ENCODE measurements around the gene PAFAH1B2.

PAFAH1B2 gene

DNA sequence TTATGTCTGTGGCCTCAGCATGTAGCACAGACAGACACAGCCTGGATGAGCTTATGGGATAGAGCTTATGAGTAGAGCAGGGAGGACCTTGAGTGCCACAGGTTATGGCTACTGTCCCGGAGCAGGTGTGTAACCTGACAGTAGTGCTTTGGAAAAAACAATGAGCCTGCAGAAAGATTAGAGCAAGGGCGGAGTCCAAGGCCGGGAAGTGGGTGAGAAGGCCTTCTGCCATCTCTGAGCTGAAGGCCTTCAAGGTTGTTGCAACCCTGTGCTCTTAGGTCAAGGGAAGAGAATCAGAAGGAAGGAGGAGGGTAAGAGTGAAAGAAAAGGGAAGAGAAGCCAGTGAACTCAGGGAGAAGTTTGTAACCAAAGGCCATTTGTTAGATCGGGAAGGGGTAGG is 51.2 kb downstream of the PAFAH1B2 start:
- H3K4me1 Mint-ChIP-seq, result peaks cover 15 to 42% of the 10 kb centered on the region in 2 donors
- H3K9me3 Mint-ChIP-seq, result no peaks in the 10 kb centered on the region
- DNase-seq, result no peak
- no peak for ATAC-seq (replicated peaks)
- H3K27ac Mint-ChIP-seq, result no peak overlapping the region
- H3K4me3 Mint-ChIP-seq, result no peak overlapping the region
- H3K27me3 Mint-ChIP-seq, result no peaks in the 10 kb centered on the region
- H3K36me3 Mint-ChIP-seq, result peaks cover 50 to 53% of the 10 kb centered on the region in 2 donors

DNA sequence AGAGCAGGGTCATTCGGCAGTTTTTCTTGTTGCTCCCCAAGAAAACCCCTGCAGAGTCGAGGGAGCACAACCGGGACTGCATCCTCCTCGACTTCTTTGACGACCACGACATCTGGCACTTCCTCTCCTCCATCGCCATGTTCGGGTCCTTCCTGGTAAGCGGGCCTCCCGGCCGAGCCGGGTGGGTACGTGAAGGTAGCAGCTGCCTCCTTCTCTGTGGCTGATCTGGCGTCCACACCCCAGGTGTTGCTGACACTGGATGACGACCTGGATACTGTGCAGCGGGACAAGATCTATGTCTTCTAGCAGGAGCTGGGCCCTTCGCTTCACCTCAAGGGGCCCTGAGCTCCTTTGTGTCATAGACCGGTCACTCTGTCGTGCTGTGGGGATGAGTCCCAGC is 51.7 kb downstream of the PAFAH1B2 start:
- no peak for ATAC-seq (replicated peaks)
- Mint-ChIP-seq H3K4me1 (peaks cover 14 to 42% of the 10 kb centered on the region in 2 donors), H3K4me3 (no peak overlapping the region), H3K27ac (no peak overlapping the region), H3K9me3 (no peaks in the 10 kb centered on the region), H3K36me3 (peaks cover 47 to 53% of the 10 kb centered on the region in 2 donors), H3K27me3 (no peaks in the 10 kb centered on the region)
- no peak for DNase-seq

DNA sequence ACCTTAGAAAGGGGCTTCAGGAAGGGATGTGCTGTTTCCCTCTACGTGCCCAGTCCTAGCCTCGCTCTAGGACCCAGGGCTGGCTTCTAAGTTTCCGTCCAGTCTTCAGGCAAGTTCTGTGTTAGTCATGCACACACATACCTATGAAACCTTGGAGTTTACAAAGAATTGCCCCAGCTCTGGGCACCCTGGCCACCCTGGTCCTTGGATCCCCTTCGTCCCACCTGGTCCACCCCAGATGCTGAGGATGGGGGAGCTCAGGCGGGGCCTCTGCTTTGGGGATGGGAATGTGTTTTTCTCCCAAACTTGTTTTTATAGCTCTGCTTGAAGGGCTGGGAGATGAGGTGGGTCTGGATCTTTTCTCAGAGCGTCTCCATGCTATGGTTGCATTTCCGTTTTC is 52.9 kb downstream of the PAFAH1B2 start:
- Mint-ChIP-seq H3K27me3 (no peaks in the 10 kb centered on the region), H3K9me3 (no peaks in the 10 kb centered on the region), H3K4me3 (no peak overlapping the region), H3K4me1 (peaks cover 12 to 36% of the 10 kb centered on the region in 2 donors), H3K36me3 (peaks cover 39 to 53% of the 10 kb centered on the region in 2 donors), H3K27ac (no peak overlapping the region)
- DNase-seq (no peak), ATAC-seq (replicated peaks) (no peak)

DNA sequence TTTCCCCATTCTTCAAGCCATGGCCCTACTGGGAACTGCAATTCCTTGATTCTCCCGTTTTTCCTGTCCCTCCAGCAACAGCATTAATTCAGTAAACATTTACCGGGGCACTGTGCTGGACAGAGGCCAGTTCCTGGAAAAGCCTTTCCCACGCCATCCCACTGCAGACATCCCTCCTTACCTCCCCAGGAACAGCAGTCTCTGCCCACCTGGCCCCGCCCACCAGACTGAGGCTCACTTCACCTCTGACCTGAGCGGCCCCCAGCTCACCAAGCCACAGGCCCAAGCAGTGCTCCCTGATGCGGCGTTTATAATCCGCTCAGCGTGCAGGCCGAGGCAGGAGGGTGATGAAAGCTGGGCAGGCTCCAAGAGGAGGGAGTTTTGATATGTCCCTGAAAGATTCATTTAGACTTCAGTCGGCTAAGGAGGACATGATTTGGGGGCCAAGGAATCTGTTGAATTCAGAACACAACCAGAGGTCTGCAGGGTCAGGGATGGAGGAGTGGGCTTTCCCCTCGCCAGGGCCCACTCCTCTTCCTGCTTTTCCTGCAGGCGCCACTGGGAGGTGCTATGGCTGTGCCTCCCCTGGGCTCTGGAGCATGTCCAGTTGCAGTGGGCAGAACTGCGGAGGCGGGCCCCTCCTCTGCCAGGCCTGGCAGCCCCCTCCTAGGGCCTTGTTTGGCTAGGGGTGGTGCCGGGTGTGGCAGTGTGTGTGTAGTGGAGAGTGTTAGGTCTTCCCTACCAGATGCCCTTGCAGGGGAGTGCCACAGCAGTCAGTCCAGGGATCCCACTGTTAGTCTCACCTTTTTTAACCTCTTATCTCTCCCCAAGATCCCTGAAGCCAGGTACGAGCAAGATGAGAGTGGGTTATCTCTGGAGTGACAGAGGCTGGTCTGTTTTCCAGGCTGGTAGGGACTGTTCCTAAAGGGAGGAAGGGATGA is 53.7 kb downstream of the PAFAH1B2 start:
- no peak overlapping the region for H3K27ac Mint-ChIP-seq
- H3K4me1 Mint-ChIP-seq, result peaks cover 11 to 29% of the 10 kb centered on the region in 2 donors
- H3K9me3 Mint-ChIP-seq, result no peaks in the 10 kb centered on the region
- DNase-seq, result no peak
- no peaks in the 10 kb centered on the region for H3K27me3 Mint-ChIP-seq
- H3K36me3 Mint-ChIP-seq, result peaks cover 33 to 47% of the 10 kb centered on the region in 2 donors
- H3K4me3 Mint-ChIP-seq, result no peak overlapping the region
- ATAC-seq (replicated peaks), result no peak

DNA sequence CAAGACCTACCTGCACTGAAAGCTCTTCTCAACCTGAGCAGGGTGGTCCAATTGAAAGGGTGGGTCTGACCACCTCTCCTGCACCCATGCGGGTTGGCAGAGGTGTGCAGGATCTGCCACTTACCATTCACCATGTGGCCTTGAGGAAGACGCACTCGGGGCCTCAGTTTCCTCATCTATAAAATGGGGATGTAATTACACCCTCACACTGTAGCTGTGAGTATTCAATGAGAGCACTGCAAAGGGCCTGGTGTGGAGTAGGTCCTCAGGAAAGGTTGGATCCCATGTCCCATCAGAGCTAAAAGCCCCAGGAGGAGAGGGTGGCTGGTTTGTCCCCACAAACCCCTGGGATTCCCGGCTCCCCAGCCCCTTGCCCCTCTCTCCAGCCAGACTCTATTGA is 54.5 kb downstream of the PAFAH1B2 start:
- Mint-ChIP-seq H3K4me1 (peaks cover 13 to 28% of the 10 kb centered on the region in 2 donors), H3K27me3 (no peaks in the 10 kb centered on the region), H3K9me3 (no peaks in the 10 kb centered on the region), H3K36me3 (peaks cover 33 to 51% of the 10 kb centered on the region in 2 donors), H3K4me3 (no peak overlapping the region), H3K27ac (no peak overlapping the region)
- ATAC-seq (replicated peaks) (no peak), DNase-seq (no peak)

DNA sequence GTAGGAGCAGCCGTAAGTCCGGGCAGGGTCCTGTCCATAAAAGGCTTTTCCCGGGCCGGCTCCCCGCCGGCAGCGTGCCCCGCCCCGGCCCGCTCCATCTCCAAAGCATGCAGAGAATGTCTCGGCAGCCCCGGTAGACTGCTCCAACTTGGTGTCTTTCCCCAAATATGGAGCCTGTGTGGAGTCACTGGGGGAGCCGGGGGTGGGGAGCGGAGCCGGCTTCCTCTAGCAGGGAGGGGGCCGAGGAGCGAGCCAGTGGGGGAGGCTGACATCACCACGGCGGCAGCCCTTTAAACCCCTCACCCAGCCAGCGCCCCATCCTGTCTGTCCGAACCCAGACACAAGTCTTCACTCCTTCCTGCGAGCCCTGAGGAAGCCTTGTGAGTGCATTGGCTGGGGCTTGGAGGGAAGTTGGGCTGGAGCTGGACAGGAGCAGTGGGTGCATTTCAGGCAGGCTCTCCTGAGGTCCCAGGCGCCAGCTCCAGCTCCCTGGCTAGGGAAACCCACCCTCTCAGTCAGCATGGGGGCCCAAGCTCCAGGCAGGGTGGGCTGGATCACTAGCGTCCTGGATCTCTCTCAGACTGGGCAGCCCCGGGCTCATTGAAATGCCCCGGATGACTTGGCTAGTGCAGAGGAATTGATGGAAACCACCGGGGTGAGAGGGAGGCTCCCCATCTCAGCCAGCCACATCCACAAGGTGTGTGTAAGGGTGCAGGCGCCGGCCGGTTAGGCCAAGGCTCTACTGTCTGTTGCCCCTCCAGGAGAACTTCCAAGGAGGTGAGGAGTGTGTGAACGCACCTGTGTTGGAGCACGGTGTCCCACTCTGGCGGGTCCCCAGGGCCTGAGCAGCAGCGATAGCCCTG is 55.2 kb downstream of the PAFAH1B2 start, which contains the start of gene TAGLN:
Gene TAGLN (plus strand): TSS at position 318 of the 863 bp plus-strand sequence. CDS start 3,644 bp downstream, outside the sequence.
- Mint-ChIP-seq H3K27ac (peak within 1 kb of the TSS; percentile 26), H3K27me3 (no peaks in the 10 kb centered on the region), H3K4me1 (peaks cover 15 to 33% of the 10 kb centered on the region in 2 donors), H3K4me3 (no peak within 1 kb of the TSS), H3K9me3 (no peaks in the 10 kb centered on the region), H3K36me3 (peaks cover 37 to 55% of the 10 kb centered on the region in 2 donors)
- ATAC-seq (replicated peaks), result peak in 1 of 2 donors; percentile 4
- no peak for DNase-seq

DNA sequence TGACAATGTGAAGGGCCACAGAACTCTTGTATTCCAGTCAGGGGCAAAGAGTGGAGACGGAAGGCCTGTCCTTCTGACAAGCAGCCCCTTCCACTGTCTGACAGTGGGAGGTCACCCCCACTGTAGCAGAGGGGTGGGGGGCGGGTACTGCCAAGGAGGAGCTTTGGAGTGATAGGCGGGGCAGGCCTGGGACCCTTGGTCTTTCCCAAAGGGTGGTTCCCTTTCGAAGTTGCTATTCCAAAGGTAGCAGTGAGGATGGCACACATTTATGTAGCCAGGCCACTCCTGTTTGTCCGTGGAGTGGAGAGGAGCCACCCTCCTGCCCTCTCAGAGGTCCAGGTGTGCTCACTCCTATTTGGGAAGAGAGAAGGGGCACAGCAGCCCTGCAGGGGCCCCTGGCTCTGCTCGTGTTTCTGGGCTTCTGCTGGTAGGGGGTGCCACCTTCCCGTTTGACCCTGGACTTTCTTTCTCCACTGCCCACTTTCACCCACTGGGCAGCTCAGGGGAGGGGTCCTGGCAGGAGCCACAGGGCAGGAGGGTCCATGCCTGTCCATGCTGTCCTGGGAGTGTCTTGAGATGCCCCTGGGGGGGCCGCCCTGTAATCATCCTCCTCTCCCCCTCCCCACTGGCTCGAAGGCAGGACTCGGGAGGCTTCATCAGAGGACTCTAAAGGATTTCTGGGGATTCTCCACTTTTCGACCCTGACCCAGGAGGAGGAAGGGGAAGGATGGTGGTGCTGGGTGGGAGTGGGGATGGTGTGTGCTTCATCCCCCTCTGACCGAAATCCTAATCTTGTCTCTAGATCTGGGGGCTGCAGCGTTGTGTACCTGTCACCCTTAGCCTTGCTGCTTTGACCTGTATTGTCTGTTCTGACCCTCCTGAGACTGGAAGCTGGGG is 56.1 kb downstream of the PAFAH1B2 start:
- DNase-seq (no peak), ATAC-seq (replicated peaks) (no peak)
- peaks cover 15 to 33% of the 10 kb centered on the region in 2 donors for H3K4me1 Mint-ChIP-seq
- peaks cover 38 to 55% of the 10 kb centered on the region in 2 donors for H3K36me3 Mint-ChIP-seq
- no peak overlapping the region for H3K4me3 Mint-ChIP-seq
- peak overlapping the region; percentile 26 for H3K27ac Mint-ChIP-seq
- no peaks in the 10 kb centered on the region for H3K9me3 Mint-ChIP-seq
- no peaks in the 10 kb centered on the region for H3K27me3 Mint-ChIP-seq

DNA sequence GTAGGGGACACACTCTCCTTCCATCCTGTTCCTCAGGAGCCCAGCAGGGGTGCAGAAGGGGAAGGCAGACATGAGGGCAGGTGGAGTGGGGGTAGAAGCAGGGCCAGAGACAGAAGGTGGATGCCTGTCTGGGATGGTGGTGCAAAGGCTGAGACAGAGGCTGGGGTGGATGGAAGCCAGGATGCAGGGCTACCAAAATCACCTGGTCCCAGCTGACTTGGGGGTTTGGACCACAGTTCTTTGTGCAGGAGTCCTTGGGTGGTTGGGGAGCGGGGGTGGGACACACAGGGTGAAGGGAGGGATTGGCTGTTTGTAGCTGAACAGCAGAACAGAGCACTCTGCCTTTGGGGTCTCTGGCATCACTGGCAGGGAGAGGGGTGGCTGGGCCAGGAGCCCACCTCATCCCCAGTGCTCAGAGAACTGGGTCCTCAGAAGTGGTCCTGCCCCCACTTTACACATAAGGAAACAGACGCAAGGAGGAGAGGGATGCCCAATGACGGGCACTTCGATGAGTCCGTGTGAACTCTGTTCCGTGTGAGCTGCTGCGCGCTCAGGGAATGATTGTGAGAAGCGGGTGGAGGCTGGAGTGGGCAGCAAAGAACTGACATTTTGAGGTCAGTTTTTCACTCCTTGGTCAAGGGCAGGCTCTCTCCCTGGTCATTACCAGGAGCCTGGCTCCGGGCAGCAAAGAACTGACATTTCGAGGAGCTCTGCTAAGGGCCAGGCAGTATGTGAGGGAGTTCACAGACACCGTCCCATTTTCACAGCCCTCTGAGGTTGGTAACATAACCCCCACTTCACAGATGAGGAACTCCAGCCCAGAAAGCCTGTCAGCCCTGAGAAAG is 56.9 kb downstream of the PAFAH1B2 start:
- peaks cover 15 to 33% of the 10 kb centered on the region in 2 donors for H3K4me1 Mint-ChIP-seq
- ATAC-seq (replicated peaks), result no peak
- H3K9me3 Mint-ChIP-seq, result no peaks in the 10 kb centered on the region
- no peaks in the 10 kb centered on the region for H3K27me3 Mint-ChIP-seq
- no peak for DNase-seq
- peaks cover 36 to 53% of the 10 kb centered on the region in 2 donors for H3K36me3 Mint-ChIP-seq
- peak overlapping the region; percentile 20 for H3K27ac Mint-ChIP-seq
- no peak overlapping the region for H3K4me3 Mint-ChIP-seq

DNA sequence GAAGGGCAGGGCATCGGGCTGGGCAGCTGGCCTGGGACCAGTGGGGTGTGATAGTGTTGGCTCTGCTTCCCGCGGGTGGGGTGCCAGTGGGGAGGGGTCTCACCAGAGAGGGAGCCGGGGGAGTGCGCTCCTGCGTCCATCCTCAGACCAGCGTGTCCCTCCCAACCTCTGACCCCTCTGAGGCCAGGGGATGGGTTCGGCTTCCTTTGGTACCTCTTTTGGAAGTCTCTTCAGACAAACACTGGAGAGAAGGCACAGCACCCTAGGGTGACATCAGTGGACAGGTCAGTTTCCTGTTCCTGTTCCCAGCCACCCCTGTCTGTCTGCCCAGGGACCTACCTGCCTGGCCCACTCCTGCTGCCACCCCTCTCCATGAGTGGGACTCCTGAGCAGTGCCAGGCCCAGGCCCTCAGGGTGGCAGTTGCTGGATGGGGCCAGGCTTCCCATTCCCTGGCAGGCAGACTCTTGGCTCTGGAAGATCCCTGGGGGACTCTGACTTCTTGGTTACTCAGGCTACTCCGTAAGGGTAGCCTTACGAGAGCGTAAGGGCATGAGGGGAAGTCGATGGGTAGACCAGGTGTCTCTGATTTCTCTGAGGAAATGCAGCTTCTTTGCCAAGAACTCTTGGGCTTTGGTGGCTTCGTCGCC is 57.7 kb downstream of the PAFAH1B2 start:
- H3K27ac Mint-ChIP-seq, result peak overlapping the region; percentile 42
- no peaks in the 10 kb centered on the region for H3K27me3 Mint-ChIP-seq
- H3K36me3 Mint-ChIP-seq, result peaks cover 32 to 49% of the 10 kb centered on the region in 2 donors
- H3K4me3 Mint-ChIP-seq, result no peak overlapping the region
- ATAC-seq (replicated peaks) (no peak), DNase-seq (no peak)
- peaks cover 15 to 33% of the 10 kb centered on the region in 2 donors for H3K4me1 Mint-ChIP-seq
- no peaks in the 10 kb centered on the region for H3K9me3 Mint-ChIP-seq

DNA sequence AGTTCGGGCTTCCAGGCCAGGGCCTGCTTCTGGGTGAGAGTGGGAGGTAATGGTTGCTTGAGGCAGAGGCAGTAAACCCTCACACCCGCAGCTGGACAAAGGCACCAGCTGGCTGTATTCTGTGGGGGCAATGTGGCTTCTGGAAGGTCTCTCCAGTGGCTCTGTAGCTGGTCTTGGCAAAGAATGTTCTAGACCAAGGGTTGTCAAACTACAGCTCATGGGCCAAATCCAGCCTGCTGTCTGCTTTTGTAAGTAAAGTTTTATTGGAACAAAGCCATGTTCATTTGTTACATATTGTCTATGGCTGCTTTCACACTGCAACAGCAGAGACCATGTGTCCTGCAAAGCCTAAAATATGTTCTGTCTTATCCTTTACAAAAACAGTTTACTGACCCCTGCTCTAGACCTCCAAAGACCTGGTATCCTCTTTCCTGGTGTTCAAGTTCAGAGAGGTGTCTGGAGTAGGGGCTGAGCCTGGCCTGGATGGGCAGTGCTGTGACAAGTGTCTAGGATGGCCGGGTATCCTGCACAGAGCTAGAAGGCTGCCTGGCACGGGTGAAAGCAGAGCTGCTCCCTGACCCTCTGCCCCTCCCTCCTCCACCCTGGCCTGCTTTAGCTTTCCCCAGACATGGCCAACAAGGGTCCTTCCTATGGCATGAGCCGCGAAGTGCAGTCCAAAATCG is 58.4 kb downstream of the PAFAH1B2 start:
- no peak overlapping the region for H3K4me3 Mint-ChIP-seq
- H3K9me3 Mint-ChIP-seq, result no peaks in the 10 kb centered on the region
- H3K36me3 Mint-ChIP-seq, result peaks cover 25 to 46% of the 10 kb centered on the region in 2 donors
- peaks cover 14 to 30% of the 10 kb centered on the region in 2 donors for H3K4me1 Mint-ChIP-seq
- H3K27ac Mint-ChIP-seq, result peak overlapping the region; percentile 15
- no peaks in the 10 kb centered on the region for H3K27me3 Mint-ChIP-seq
- DNase-seq (no peak), ATAC-seq (replicated peaks) (peak in 1 of 2 donors; percentile 4)

DNA sequence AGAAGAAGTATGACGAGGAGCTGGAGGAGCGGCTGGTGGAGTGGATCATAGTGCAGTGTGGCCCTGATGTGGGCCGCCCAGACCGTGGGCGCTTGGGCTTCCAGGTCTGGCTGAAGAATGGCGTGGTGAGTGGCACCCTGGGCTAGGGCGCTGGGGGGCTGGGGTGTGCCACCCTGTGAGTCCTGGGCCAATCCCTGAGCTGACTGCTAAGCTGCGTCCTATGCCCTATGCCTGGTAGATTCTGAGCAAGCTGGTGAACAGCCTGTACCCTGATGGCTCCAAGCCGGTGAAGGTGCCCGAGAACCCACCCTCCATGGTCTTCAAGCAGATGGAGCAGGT is 59.0 kb downstream of the PAFAH1B2 start:
- peak overlapping the region; percentile 15 for H3K27ac Mint-ChIP-seq
- DNase-seq (no peak), ATAC-seq (replicated peaks) (peak in 1 of 2 donors; percentile 2)
- peaks cover 11 to 25% of the 10 kb centered on the region in 2 donors for H3K4me1 Mint-ChIP-seq
- no peak overlapping the region for H3K4me3 Mint-ChIP-seq
- H3K9me3 Mint-ChIP-seq, result no peaks in the 10 kb centered on the region
- no peaks in the 10 kb centered on the region for H3K27me3 Mint-ChIP-seq
- peaks cover 22 to 43% of the 10 kb centered on the region in 2 donors for H3K36me3 Mint-ChIP-seq

Measured in stimulated activated naive B cell treated with anti-CD40 and anti-IgM and Interleukin-4, amounts not matched to agents 10 μg/mL and 1 μg/mL and 100 μg/mL, for 72 hours (primary cell).